B cell (primary cell): ENCODE results near the gene ZNF574. TPM values are rescaled to one million over a fixed set of nuclear protein-coding genes. Genes with fewer than 3 reads are reported as not detected.
A peak's percentile ranks its signal among the peaks of the same experiment; 100 is the strongest.

Experiments used
- ATAC-seq: fragments of 200-7000 bp; cut with Tn5 transposase; one replicate; pipeline ENCODE4 v1.10.0; 2021; ENCODE audit warnings: low read depth, mild to moderate bottlenecking, moderate number of reproducible peaks, moderate library complexity
- CTCF ChIA-PET: fragments of 350-600 bp; sonication (Branson Sonifier 250); formaldehyde crosslinking; loops from one replicate; lab custom pipeline; 2021; ENCODE audit warnings: antibody characterized with exemption, inconsistent platforms; lab: Charles Lee
- POLR2A ChIA-PET: fragments of 350-600 bp; sonication (Branson Sonifier 250); formaldehyde crosslinking; loops from one replicate; lab custom pipeline; 2021; ENCODE audit warnings: antibody characterized with exemption; lab: Charles Lee
- DNase-seq: peaks from one replicate; pipeline ENCODE4 v3.0.0; 2013
- H2AFZ ChIP-seq: 2 replicates; pipeline ENCODE4 v1.6.1; 2012; ENCODE audit warnings: mild to moderate bottlenecking, low read depth, low read length; ENCODE audit not compliant: insufficient read depth, poor library complexity, severe bottlenecking
- H3K27ac ChIP-seq, 2 donors: 1 replicate in 1 of 2; 2 replicates in 1 of 2; pipeline ENCODE4 v1.5.1; 2012 to 2013; ENCODE audit warnings: low read length in 2 of 2, mild to moderate bottlenecking in 2 of 2, moderate library complexity in 1 of 2
- H3K27me3 ChIP-seq, 4 experiments: fragments of 200-600 bp in 1 of 4; sonication (generic) in 1 of 4; replicated peaks in 1 of 4; 1 replicate in 2 of 4; 2 replicates in 2 of 4; pipeline versions ENCODE4 v1.6.1 to v1.7.0; 2013 to 2016; ENCODE audit warnings: low read length in 3 of 4, mild to moderate bottlenecking in 2 of 4, mixed read lengths in 1 of 4, moderate library complexity in 1 of 4; ENCODE audit not compliant: insufficient read depth in 4 of 4, control insufficient read depth in 3 of 4; ENCODE audit errors: control extremely low read depth in 1 of 4
- H3K36me3 ChIP-seq, 2 experiments: replicated peaks in 1 of 2; 1 replicate in 1 of 2; 2 replicates in 1 of 2; pipeline versions ENCODE4 v1.6.1 to v1.7.1; 2013; ENCODE audit warnings: low read length in 1 of 2; ENCODE audit not compliant: insufficient read depth in 2 of 2, control insufficient read depth in 1 of 2; ENCODE audit errors: control extremely low read depth in 1 of 2, extremely low read depth in 1 of 2
- H3K4me1 ChIP-seq, 2 donors: fragments of 200-600 bp in 1 of 2; sonication (generic) in 1 of 2; 1 replicate in 1 of 2; 2 replicates in 1 of 2; pipeline versions ENCODE4 v1.5.1 to v1.6.1; 2013 to 2017; ENCODE audit warnings: low read length in 2 of 2; ENCODE audit not compliant: control insufficient read depth in 2 of 2, insufficient read depth in 2 of 2
- H3K4me2 ChIP-seq: replicated peaks from 2 replicates; pipeline ENCODE3; 2012; ENCODE audit warnings: mild to moderate bottlenecking, low read depth, low read length; ENCODE audit not compliant: poor library complexity, severe bottlenecking
- H3K4me3 ChIP-seq, 5 experiments: fragments of 200-600 bp in 1 of 5; sonication (generic) in 1 of 5; 1 replicate in 3 of 5; 2 replicates in 2 of 5; pipeline versions ENCODE4 v1.5.1 to v1.7.0; 2011 to 2016; ENCODE audit warnings: low read length in 4 of 5, mild to moderate bottlenecking in 4 of 5, low read depth in 2 of 5, control low read depth in 1 of 5, moderate library complexity in 1 of 5; ENCODE audit not compliant: insufficient read depth in 1 of 5; ENCODE audit errors: control extremely low read depth in 1 of 5, extremely low read depth in 1 of 5
- H3K79me2 ChIP-seq: fragments of 200-600 bp; sonication (generic); one replicate; pipeline ENCODE4 v1.6.0; 2016; ENCODE audit warnings: low read length; ENCODE audit not compliant: control insufficient read depth, insufficient read depth
- H3K9ac ChIP-seq: fragments of 200-600 bp; sonication (generic); 2 replicates; pipeline ENCODE4 v1.6.1; 2017; ENCODE audit warnings: mild to moderate bottlenecking, low read length, moderate library complexity
- H3K9me3 ChIP-seq, 3 donors: one replicate each; pipeline versions ENCODE4 v1.6.1 to v1.7.1; 2013; ENCODE audit warnings: low read length in 2 of 3; ENCODE audit not compliant: control insufficient read depth in 2 of 3, insufficient read depth in 1 of 3; ENCODE audit errors: control extremely low read depth in 1 of 3
- H4K20me1 ChIP-seq: 2 replicates; pipeline ENCODE4 v1.6.0; 2012; ENCODE audit warnings: mild to moderate bottlenecking, low read length; ENCODE audit not compliant: insufficient read depth, control insufficient read depth, poor library complexity, severe bottlenecking
- H3K27ac Mint-ChIP-seq: one replicate; pipeline ENCODE4 v1.8.0; 2021; ENCODE audit warnings: mixed read lengths
- H3K27me3 Mint-ChIP-seq: one replicate; pipeline ENCODE4 v1.8.0; 2021; ENCODE audit warnings: mixed read lengths
- H3K4me1 Mint-ChIP-seq: one replicate; pipeline ENCODE4 v1.8.0; 2021; ENCODE audit warnings: mixed read lengths
- H3K4me3 Mint-ChIP-seq: one replicate; pipeline ENCODE4 v1.8.0; 2021; ENCODE audit warnings: mixed read lengths
- H3K9me3 Mint-ChIP-seq: one replicate; pipeline ENCODE4 v1.8.0; 2022; ENCODE audit warnings: mixed read lengths; ENCODE audit not compliant: insufficient read depth
- CTCF ChIP-seq: fragments of 200-600 bp; IDR thresholded peaks from one replicate; pipeline ENCODE4 v1.8.0; 2022; ENCODE audit warnings: antibody characterized with exemption, mild to moderate bottlenecking
- EZH2 ChIP-seq: IDR thresholded peaks from 2 replicates; pipeline ENCODE4 v1.6.1; 2012; ENCODE audit warnings: borderline replicate concordance, low read depth, mild to moderate bottlenecking, moderate library complexity, low read length; ENCODE audit not compliant: insufficient read depth, poor library complexity, severe bottlenecking
- WGBS: methylation state at CpG from one replicate; pipeline ENCODE4 v1.1.5; 2013; ENCODE audit warnings: missing lambda C conversion rate; ENCODE audit not compliant: insufficient coverage; 5-methylcytosine and 5-hydroxymethylcytosine counted together
- intact Hi-C: fragments of 100-400 bp; cut with micrococcal nuclease; formaldehyde crosslinking; loops from one replicate; pipeline ENCODE4 v1.10.0; 2022
- polyA plus RNA-seq: library from polyadenylated mRNA; depleted of rRNA; stranded (reverse); fragments of >200 nt; gene quantifications from 2 replicates; pipeline ENCODE4 v1.2.3, GENCODE V29; 2012
- total RNA-seq, 2 donors: library from RNA; stranded (reverse); fragments of 120-200 nt in 1 of 2; gene quantifications; 1 replicate in 1 of 2; 2 replicates in 1 of 2; pipeline versions ENCODE4 v1.2.3 to v1.2.4, GENCODE V29; 2013 to 2022

The ZNF574 gene
- total and polyA plus RNA-seq, 2 donors (not counting 1 experiment from before 2014, with no cell fraction given), result 27.4 to 29.1 TPM

- Histone ChIP-seq H3K79me2 (no peaks in the 10 kb centered on the region), H3K9ac (no peak overlapping the region), H3K27ac (no peak overlapping the region), H2AFZ (peak overlapping the region; percentile 38), H4K20me1 (no peaks in the 10 kb centered on the region), H3K4me3 (no peak overlapping the region), H3K4me1 (peaks cover 12 to 21% of the 10 kb centered on the region in 2 donors), H3K4me2 (peak overlapping the region; percentile 59), H3K36me3 (no peaks in the 10 kb centered on the region), H3K9me3 (no peaks in the 10 kb centered on the region), H3K27me3 (peaks cover 0 to 43% (median 23%) of the 10 kb centered on the region in 4 experiments)
- no peaks in the 10 kb centered on the region for H3K4me1 Mint-ChIP-seq
- POLR2A ChIA-PET, result no interaction called here
- no peak overlapping the region for H3K4me3 Mint-ChIP-seq
- CTCF ChIA-PET, result no interaction called here
- TF ChIP-seq EZH2 (no peak), CTCF (no peak)
- no peak overlapping the region for H3K27ac Mint-ChIP-seq
- 12% methylated on average over 23 of the region's 29 CpGs for WGBS
- ATAC-seq (no peak), DNase-seq (no peak)
- peaks cover 23% of the 10 kb centered on the region for H3K27me3 Mint-ChIP-seq
- intact Hi-C loops, result no loop called here
- H3K9me3 Mint-ChIP-seq, result no peaks in the 10 kb centered on the region
These were observed 7.0 kb upstream of the ZNF574 start for GRCh38 chr19:42068756-42069571.
